Left ventricle myocardium superior (tissue), 1 donor: ENCODE results near the gene C13orf42. TPM values are rescaled to one million over a fixed set of nuclear protein-coding genes. Genes with fewer than 3 reads are reported as not detected.
A peak's percentile ranks its signal among the peaks of the same experiment; 100 is the strongest.
"Not testable (repeated sequence)": the region's sequence is repeated elsewhere in the genome, so short reads cannot be mapped to it uniquely, and the experiment has no call there.

Experiments
- ATAC-seq: fragments of 200-7000 bp; cut with Tn5 transposase; one replicate; pipeline ENCODE4 v1.9.1; 2020; ENCODE audit warnings: mild to moderate bottlenecking, moderate library complexity
- DNase-seq: peaks from one replicate; pipeline ENCODE4 v3.0.0-alpha.2; 2020
- intact Hi-C: fragments of 100-400 bp; cut with micrococcal nuclease; formaldehyde crosslinking; loops from one replicate; pipeline ENCODE4 v1.11.0; 2022
- total RNA-seq: library from RNA; stranded (reverse); fragmentation: NEBNext Ultra II Directional; extraction: Animal tissue kit (Norgen Biotek cat#: 25700); gene quantifications from one replicate; pipeline ENCODE4 v1.2.1, GENCODE V29; 2021
- donor health status: DM: no; HTN: yes; CAD: no; lungs with severe emphysema.

Gene C13orf42
- total RNA-seq, 1 donor from 2014 or later: not detected

- ATAC-seq (peak; percentile 80), DNase-seq (peak; percentile 56)
- intact Hi-C loops: loop anchor here (5.0 kb wide), 1 partner anchor 162 kb away; no protein-coding TSS in a partner anchor
These were observed 14.6 kb upstream of the C13orf42 start for GRCh38 chr13:51125495-51126226.

- DNase-seq: no peak
- intact Hi-C loops: no loop called here
- ATAC-seq: no peak
These were observed 11.9 kb upstream of the C13orf42 start for GRCh38 chr13:51122868-51123566.

DNA sequence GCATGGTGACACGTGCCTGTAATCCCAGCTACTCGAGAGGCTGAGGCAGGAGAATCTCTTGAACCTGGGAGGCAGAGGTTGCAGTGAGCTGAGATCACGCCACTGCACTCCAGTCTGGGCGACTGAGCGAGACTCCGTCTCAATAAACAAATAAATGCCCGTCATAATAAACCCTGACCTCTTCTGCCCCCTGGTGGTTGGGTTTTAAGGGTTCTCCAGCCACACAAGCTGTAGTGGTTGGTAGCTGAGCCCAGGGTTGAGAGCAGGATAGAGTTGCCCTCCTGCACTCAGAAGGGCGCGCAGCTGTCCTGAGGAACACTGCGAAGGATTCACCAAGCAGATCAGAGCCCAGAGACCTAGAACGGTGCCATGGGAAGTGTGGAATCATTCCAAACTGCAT, 9.8 kb upstream of the C13orf42 start:
- ATAC-seq, intact Hi-C loops, DNase-seq: not testable (repeated sequence)

DNA sequence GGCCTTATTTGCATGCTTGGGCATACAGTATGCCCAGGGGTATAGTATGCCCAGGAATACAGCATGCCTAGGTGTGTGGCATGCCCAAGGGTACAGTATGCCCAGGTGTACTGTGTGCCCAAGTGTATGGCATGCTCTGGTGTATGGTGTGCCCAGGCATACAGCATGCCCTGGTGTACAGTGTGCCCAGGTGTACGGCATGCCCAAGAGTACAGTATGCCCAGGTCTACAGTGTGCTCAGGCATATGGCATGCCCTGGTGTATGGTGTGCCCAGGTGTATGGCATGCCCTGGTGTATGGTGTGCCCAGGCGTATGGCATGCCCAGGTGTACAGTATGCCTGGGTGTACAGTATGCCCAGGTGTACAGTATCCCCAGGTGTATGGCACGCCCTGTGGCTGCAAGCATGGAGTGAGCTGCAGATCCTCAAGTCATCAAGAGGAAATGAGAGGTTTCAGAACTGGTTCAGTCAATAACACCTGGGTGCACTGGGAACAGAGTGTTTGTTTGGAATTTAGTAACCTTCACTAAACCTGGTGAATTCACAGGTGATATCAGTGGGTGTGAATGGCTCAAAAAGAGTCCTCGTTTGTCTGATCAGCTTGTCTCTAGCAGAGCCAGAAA, 7.8 kb upstream of the C13orf42 start:
- DNase-seq (no peak), ATAC-seq (no peak)
- intact Hi-C loops: no loop called here

DNA sequence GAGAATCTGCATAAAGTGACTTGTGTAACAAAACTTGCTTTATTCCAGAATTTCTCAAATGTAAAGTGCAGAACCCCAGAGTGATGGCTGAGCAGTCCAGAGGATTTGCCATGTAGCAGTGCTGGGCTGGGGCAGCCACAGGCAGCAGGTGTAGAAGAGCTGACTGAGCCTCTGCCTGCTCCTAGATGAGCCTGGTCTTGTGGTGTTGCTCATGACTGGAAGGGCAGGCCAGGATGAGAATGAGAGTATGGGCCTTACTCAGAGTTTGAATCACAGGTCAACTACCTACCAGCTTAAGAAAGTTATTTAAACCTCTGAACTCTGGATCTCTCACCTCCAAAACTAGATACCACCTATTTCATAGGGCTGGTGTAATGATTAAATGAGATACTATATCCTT, 2.9 kb upstream of the C13orf42 start:
- no peak for DNase-seq
- intact Hi-C loops: no loop called here
- ATAC-seq: no peak

- DNase-seq (no peak), ATAC-seq (no peak)
- intact Hi-C loops: no loop called here
These were observed 2.3 kb upstream of the C13orf42 start for GRCh38 chr13:51113186-51113881.

DNA sequence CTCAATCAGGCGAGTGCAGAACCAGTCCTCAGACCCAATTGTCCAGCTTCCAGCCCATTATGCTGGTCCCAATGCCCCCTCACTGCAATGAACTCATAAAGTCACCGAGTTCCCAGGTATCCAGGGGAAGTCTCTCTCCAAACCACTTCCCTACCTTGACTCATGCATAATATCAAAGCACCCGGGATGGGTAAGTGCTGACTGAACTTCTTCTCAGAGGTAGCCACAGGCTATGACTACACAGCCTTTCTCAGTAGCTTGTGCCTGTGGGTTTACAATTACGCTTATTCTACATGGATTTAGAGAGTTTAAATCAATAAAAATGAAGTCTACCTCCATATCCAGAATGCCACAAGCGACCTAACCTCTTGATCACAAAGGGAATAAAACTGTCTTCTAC, 1.7 kb upstream of the C13orf42 start:
- intact Hi-C loops: no loop called here
- DNase-seq: no peak
- no peak for ATAC-seq

GRCh38 chr13:51111997-51112396, 923 bp upstream of the C13orf42 start:
- intact Hi-C loops: no loop called here
- no peak for DNase-seq
- ATAC-seq: no peak

GRCh38 chr13:51107996-51108395, 3.1 kb downstream of the C13orf42 start:
- no peak for ATAC-seq
- intact Hi-C loops: no loop called here

GRCh38 chr13:51105046-51105445, 6.0 kb downstream of the C13orf42 start:
- DNase-seq (no peak), ATAC-seq (no peak)
- intact Hi-C loops: no loop called here

More at GRCh38 chr13:51107996-51108395, 3.1 kb downstream of the C13orf42 start:
- no peak for DNase-seq

DNA sequence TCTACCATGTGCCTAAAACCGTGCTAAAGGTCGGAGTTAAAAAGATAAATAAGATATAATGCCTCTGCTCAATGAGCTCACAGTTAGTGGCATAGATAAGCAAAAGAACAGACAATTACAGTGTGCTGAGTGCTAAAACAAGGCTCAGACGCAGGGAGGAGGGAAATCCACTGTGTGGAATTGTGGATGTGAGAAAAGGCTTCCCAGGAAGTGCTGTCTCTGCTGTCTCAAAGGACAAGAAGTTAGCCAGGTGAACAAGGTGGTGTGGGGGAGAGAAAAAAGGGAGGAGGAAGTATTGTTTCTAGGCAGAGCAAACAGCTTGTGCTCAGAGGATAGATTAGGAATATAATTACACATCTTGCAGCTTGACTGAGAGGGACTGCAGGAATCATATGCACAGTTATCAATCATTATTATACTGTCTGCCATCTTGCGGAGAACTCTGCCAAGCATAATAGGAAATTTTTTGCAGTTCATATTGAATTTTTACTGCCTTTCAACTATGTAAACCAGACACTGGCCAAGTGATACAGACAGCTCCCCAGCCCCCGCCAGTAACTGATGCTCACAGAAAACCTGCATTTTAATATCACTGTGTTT, 9.3 kb downstream of the C13orf42 start:
- intact Hi-C loops: no loop called here
- no peak for ATAC-seq

DNA sequence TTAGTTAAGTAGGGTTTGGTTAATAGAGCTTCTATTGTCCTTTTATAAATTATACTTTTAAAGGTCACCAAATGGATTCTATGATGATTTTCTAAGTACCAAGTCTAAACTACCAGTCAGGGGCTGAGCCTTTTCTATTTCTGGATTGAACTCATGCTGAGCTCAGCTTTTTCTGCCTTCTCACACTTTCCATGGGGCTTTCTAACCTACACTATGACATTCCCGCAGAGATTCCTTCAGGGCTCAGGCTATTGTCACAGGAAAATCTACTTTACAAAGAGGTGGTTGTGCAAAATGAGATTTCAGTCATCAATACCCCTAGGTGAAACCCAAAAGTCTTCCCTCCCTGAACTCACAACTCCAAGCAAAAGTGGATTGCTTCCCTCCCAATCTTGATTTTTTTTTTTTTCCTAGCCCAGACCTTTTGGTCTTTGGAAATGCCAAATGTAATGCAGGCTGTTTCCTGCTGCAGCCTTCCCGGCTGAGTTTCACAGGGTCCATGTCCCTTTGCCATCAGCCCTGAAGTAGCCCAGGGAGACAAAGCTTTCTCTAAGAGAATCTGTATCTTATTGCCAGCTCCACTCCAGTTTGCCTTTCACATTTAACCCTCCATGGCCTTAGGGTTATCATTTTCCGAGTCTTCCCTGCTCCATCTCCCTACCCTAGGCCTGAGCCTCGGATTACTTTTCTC, 13.6 kb downstream of the C13orf42 start:
- intact Hi-C loops: no loop called here
- ATAC-seq (no peak), DNase-seq (no peak)

More for the DNA sequence above, 9.3 kb downstream of the C13orf42 start:
- DNase-seq: no peak

- DNase-seq (no peak), ATAC-seq (no peak)
- intact Hi-C loops: no loop called here
These were observed 14.9 kb downstream of the C13orf42 start for GRCh38 chr13:51096131-51096530.

GRCh38 chr13:51093574-51093973, 17.5 kb downstream of the C13orf42 start:
- no peak for DNase-seq
- ATAC-seq: no peak
- intact Hi-C loops: no loop called here

DNA sequence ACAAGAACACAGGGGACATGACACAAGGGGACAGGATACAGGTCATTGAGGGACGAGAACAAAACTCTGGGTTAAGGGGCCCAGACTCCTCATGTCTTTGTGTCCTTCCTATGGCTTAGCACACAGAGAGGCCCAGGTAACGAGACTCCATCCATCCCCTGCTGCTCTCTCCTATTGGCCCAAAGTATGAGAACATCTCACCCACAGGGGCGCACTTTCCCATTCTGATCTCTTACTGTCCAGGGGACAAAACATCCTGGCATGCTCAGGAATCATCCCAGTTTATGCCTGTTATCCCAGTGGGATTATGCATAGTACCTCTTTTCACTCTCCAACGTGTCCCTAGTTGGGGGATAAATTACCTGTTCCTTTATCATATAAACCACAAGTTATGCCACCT, 19.2 kb downstream of the C13orf42 start:
- DNase-seq (no peak), ATAC-seq (no peak)
- intact Hi-C loops: no loop called here

GRCh38 chr13:51083706-51084105, 27.4 kb downstream of the C13orf42 start:
- intact Hi-C loops: no loop called here
- DNase-seq (no peak), ATAC-seq (no peak)

- intact Hi-C loops, ATAC-seq, DNase-seq: not testable (repeated sequence)
These were observed 30.5 kb downstream of the C13orf42 start for GRCh38 chr13:51080478-51081065.

- ATAC-seq: no peak
- no peak for DNase-seq
- intact Hi-C loops: no loop called here
These were observed 39.6 kb downstream of the C13orf42 start for GRCh38 chr13:51071493-51071892.
